ENCODE data around the gene NAT14.

The NAT14 gene

GRCh38 chr19:55464039-55464661 lies 20.8 kb upstream of the NAT14 start:
- TF ChIP-seq CTCF (conservative IDR thresholded peaks at IDR 0.05; ENCODE audit: low read length): no peak
- no peak for DNase-seq (ENCODE audit: low read depth)
- no peak overlapping the region for H3K4me3 ChIP-seq (ENCODE audit: low read length)

GRCh38 chr19:55464662-55465054 lies 20.3 kb upstream of the NAT14 start, which contains the start of gene C19orf85:
Gene C19orf85, minus strand, starts transcription at chr19:55464751. Its CDS starts 197 bp downstream, at chr19:55464554.
- no peak within 1 kb of the TSS for H3K4me3 ChIP-seq (ENCODE audit: low read length)
- DNase-seq (ENCODE audit: low read depth): no peak
- no peak for TF ChIP-seq CTCF (conservative IDR thresholded peaks at IDR 0.05; ENCODE audit: low read length)

GRCh38 chr19:55465460-55466240 lies 19.3 kb upstream of the NAT14 start:
- H3K4me3 ChIP-seq (ENCODE audit: low read length): no peak overlapping the region
- TF ChIP-seq CTCF (conservative IDR thresholded peaks at IDR 0.05; ENCODE audit: low read length): no peak
- DNase-seq (ENCODE audit: low read depth): no peak

GRCh38 chr19:55466241-55466614 lies 18.8 kb upstream of the NAT14 start:
- TF ChIP-seq CTCF (conservative IDR thresholded peaks at IDR 0.05; ENCODE audit: low read length): no peak
- no peak overlapping the region for H3K4me3 ChIP-seq (ENCODE audit: low read length)
- DNase-seq (ENCODE audit: low read depth): no peak

- peak; percentile 63 for TF ChIP-seq CTCF (conservative IDR thresholded peaks at IDR 0.05; ENCODE audit: low read length)
- DNase-seq (ENCODE audit: low read depth): peak; percentile 86
- H3K4me3 ChIP-seq (ENCODE audit: low read length): no peak overlapping the region
Measured at GRCh38 chr19:55467236-55468053, 17.5 kb upstream of the NAT14 start.

- no peak for DNase-seq (ENCODE audit: low read depth)
- no peak for TF ChIP-seq CTCF (conservative IDR thresholded peaks at IDR 0.05; ENCODE audit: low read length)
- H3K4me3 ChIP-seq (ENCODE audit: low read length): no peak overlapping the region
Measured at GRCh38 chr19:55468054-55468393, 17.0 kb upstream of the NAT14 start.

Measured in AG10803 (cell line).